HAP-1 (cell line): ENCODE measurements around the gene TCOF1.

Source experiments
- DNase-seq, 2 experiments: peaks; one replicate each; pipeline ENCODE4 v3.0.0-alpha.2; 2016 to 2020; ENCODE audit warnings: low spot score in 2 of 2
- H3K27me3 ChIP-seq: fragments of 250-450 bp; sonication (Bioruptor Pico); 2 replicates; pipeline ENCODE4 v1.5.1; 2020; ENCODE audit warnings: low read depth, mild to moderate bottlenecking, moderate library complexity
- H3K36me3 ChIP-seq: fragments of 250-450 bp; sonication (Bioruptor Pico); replicated peaks from 2 replicates; pipeline ENCODE4 v1.5.1; 2020; ENCODE audit warnings: mild to moderate bottlenecking
- H3K4me1 ChIP-seq: fragments of 250-450 bp; sonication (Bioruptor Pico); 2 replicates; pipeline ENCODE4 v1.5.1; 2020; ENCODE audit warnings: mild to moderate bottlenecking
- H3K4me3 ChIP-seq: fragments of 250-450 bp; sonication (Bioruptor Pico); 2 replicates; pipeline ENCODE4 v1.5.1; 2020; ENCODE audit warnings: mild to moderate bottlenecking, moderate library complexity
- H3K9me3 ChIP-seq: fragments of 250-450 bp; sonication (Bioruptor Pico); 2 replicates; pipeline ENCODE4 v1.5.1; 2020; ENCODE audit warnings: mild to moderate bottlenecking, moderate library complexity
- in situ Hi-C: fragments of 300-500 bp; cut with MboI; formaldehyde crosslinking; loops from 3 replicates; pipeline ENCODE4 v1.14.3; 2020; ENCODE audit warnings: low sequenced_read_pairs, inconsistent platforms, mixed read lengths

Gene TCOF1

GRCh38 chr5:150404121-150404520 is 46.6 kb downstream of the TCOF1 start:
- DNase-seq = no peak
- Histone ChIP-seq H3K27me3 (no peaks in the 10 kb centered on the region), H3K4me1 (no peaks in the 10 kb centered on the region), H3K36me3 (peaks cover 27% of the 10 kb centered on the region), H3K9me3 (no peaks in the 10 kb centered on the region), H3K4me3 (no peak overlapping the region)
- in situ Hi-C loops = no loop called here

GRCh38 chr5:150404535-150404934 is 47.0 kb downstream of the TCOF1 start:
- no peaks in the 10 kb centered on the region for H3K4me1 ChIP-seq
- H3K27me3 ChIP-seq = no peaks in the 10 kb centered on the region
- H3K36me3 ChIP-seq = peaks cover 23% of the 10 kb centered on the region
- H3K9me3 ChIP-seq = no peaks in the 10 kb centered on the region
- no peak for DNase-seq
- H3K4me3 ChIP-seq = no peak overlapping the region
- in situ Hi-C loops = no loop called here

DNA sequence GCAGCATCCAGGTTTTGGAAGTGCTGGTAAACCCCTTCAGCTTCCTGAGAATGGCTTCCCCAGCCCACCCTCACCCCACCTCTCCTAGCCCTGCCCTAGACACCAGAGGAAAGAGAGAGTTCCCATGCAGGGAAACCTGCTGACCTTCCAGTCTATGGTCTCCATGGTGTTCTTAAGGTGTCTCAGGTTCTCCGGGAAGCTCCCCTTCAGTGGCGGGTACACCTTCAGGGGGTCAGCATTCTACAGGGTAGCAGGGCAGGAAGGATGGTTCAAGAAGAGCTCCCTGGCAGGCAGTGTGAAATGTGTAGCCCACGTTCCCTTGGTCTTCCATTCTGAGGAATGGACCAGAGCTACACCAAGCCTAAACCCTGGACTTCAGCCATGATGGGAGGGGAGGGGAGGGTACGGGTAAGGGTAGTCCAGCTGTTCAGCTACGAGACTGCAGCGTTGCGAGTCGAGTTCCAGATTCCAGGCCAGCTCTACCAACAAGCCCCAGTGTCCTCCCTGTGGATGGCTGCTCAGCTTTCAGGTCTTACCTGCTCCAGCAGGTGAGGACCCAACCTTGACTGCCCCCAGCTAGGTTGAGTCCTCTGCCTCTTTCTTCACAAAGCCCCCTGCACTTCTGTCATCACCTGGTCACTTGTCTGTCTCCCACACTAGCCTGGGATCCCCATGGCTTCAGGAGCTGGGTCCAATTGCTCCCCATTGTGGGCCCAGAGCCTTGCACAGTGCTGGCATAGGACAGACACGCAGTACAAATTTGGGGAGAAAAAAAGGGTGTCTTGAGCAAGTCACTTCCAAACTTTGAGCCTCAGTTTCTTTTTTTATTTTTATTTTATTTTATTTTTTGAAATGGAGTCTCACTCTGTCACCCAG is 47.7 kb downstream of the TCOF1 start:
- H3K9me3 ChIP-seq = no peaks in the 10 kb centered on the region
- peaks cover 3% of the 10 kb centered on the region; the same call in 1 of the 2 replicates for H3K4me1 ChIP-seq
- DNase-seq = no peak
- peaks cover 19% of the 10 kb centered on the region; the same call in 1 of the 2 replicates for H3K36me3 ChIP-seq
- H3K27me3 ChIP-seq = no peaks in the 10 kb centered on the region
- H3K4me3 ChIP-seq = no peak overlapping the region
- in situ Hi-C loops = no loop called here

DNA sequence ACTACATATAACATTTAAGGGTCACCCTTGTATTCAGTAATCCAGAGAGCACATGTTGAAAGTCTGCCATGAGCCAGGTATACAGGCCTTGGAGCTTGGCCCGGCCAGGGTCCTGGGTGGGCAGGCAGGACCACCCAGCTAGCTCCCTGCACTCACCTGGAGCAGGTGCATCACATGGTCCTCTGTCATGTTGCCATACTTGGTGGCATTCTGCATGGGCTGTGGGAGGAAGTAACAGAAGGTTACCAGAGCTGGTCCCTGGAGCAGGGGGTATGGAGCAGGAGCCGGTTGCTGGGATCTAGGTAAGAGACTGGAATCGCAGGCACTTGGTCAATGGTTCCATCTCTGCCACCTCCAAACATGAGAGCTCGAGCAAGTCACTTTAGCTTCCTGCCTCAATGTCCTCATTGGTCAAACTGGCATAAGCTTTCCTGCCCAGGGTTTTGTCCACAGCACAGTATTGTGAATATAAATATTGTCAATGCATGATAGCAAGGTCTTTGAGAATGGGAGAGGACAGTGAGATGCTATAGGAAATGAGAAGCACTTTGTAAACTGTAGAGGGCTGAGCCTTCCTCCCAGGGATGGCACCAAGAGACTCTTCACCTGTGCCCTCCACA is 48.7 kb downstream of the TCOF1 start:
- peaks cover 3% of the 10 kb centered on the region; the same call in 1 of the 2 replicates for H3K4me1 ChIP-seq
- in situ Hi-C loops = no loop called here
- H3K4me3 ChIP-seq = no peak overlapping the region
- peaks cover 10% of the 10 kb centered on the region; the same call in 1 of the 2 replicates for H3K36me3 ChIP-seq
- no peaks in the 10 kb centered on the region for H3K27me3 ChIP-seq
- no peak for DNase-seq
- no peaks in the 10 kb centered on the region for H3K9me3 ChIP-seq

GRCh38 chr5:150406723-150407095 is 49.2 kb downstream of the TCOF1 start:
- DNase-seq = no peak
- in situ Hi-C loops = no loop called here
- H3K4me1 ChIP-seq = peaks cover 3% of the 10 kb centered on the region; the same call in 1 of the 2 replicates
- H3K27me3 ChIP-seq = no peaks in the 10 kb centered on the region
- H3K4me3 ChIP-seq = no peak overlapping the region
- H3K9me3 ChIP-seq = no peaks in the 10 kb centered on the region
- peaks cover 10% of the 10 kb centered on the region; the same call in 1 of the 2 replicates for H3K36me3 ChIP-seq

DNA sequence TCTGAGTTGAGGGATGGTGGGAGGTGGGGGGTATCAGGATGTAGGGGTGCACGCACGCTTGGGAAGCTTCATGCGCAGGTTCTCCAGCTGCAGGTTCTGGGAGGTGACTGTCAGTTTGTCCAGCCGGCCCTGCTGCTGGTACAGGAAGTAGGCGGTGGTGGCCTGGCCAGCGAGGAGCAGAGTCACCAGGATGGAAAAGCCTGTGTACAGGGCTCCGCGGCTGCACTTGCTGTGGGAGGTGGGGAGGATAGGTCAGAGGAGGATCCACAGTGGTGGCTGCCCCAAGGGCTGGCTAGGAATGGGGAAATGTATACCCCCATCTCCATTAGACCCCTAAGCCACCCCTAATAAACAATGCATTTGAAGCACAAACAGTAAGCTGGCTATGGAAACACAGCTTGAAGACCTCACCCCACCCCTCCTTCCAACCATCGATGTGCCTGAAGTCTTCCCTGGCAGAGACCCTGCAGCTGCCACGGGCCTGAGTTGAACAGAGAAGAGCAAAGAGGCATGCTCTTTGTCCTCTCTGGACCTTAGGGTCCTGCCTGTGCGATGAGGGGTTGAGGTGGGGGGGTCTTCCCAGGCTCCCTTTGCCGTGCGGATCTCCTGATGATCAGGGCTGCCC is 49.7 kb downstream of the TCOF1 start:
- in situ Hi-C loops = no loop called here
- Histone ChIP-seq H3K36me3 (peaks cover 10% of the 10 kb centered on the region; the same call in 1 of the 2 replicates), H3K4me1 (peaks cover 3% of the 10 kb centered on the region; the same call in 1 of the 2 replicates), H3K4me3 (no peak overlapping the region), H3K27me3 (no peaks in the 10 kb centered on the region), H3K9me3 (no peaks in the 10 kb centered on the region)
- no peak for DNase-seq

- Histone ChIP-seq H3K4me3 (no peak overlapping the region), H3K27me3 (no peaks in the 10 kb centered on the region), H3K9me3 (no peaks in the 10 kb centered on the region), H3K36me3 (no peaks in the 10 kb centered on the region), H3K4me1 (peaks cover 3% of the 10 kb centered on the region; the same call in 1 of the 2 replicates)
- DNase-seq = no peak
- in situ Hi-C loops = no loop called here
Measured at GRCh38 chr5:150408231-150408943, 50.9 kb downstream of the TCOF1 start.

- Histone ChIP-seq H3K27me3 (no peaks in the 10 kb centered on the region), H3K4me1 (peaks cover 3% of the 10 kb centered on the region; the same call in 1 of the 2 replicates), H3K9me3 (no peaks in the 10 kb centered on the region), H3K36me3 (no peaks in the 10 kb centered on the region), H3K4me3 (no peak overlapping the region)
- DNase-seq = peak; percentile 85 to 86
- in situ Hi-C loops = no loop called here
Measured at GRCh38 chr5:150409638-150410523, 52.4 kb downstream of the TCOF1 start.

DNA sequence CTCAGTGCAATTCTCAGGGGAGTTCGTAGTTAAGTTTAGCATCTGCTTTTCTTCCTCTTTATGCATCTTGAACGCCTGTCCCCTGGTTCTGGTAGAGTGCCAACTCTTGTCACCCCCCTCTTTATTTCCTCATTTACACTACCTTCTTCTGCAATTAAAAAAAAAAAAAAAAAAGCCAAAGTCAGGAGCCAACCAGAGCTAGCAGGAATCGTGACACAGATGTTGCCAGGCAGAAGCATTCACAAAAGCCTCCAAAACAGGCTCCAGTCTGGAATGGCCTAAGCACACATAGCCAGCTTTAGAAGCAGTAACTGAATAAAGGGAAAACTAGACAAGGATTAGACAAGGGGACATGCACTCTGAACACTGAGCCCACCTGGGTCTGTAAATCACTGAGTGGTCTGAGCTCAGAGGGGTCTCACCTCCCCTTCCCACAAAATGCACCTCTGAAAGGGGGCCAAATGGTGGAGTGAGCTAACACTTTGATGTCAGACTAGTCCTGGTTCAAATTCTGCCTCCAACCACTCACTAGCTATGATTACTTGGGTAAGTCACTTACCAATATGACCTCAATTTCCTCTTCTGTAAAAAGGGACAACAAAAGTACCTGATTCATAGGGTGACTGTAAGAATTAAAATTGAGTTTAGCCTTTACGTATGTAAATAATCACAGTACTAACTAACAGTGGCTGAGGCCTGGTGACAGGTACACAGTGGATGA is 53.2 kb downstream of the TCOF1 start:
- Histone ChIP-seq H3K4me3 (no peak overlapping the region), H3K4me1 (peaks cover 3% of the 10 kb centered on the region; the same call in 1 of the 2 replicates), H3K27me3 (no peaks in the 10 kb centered on the region), H3K36me3 (no peaks in the 10 kb centered on the region), H3K9me3 (no peaks in the 10 kb centered on the region)
- in situ Hi-C loops = no loop called here
- DNase-seq = peak; percentile 27 to 56

DNA sequence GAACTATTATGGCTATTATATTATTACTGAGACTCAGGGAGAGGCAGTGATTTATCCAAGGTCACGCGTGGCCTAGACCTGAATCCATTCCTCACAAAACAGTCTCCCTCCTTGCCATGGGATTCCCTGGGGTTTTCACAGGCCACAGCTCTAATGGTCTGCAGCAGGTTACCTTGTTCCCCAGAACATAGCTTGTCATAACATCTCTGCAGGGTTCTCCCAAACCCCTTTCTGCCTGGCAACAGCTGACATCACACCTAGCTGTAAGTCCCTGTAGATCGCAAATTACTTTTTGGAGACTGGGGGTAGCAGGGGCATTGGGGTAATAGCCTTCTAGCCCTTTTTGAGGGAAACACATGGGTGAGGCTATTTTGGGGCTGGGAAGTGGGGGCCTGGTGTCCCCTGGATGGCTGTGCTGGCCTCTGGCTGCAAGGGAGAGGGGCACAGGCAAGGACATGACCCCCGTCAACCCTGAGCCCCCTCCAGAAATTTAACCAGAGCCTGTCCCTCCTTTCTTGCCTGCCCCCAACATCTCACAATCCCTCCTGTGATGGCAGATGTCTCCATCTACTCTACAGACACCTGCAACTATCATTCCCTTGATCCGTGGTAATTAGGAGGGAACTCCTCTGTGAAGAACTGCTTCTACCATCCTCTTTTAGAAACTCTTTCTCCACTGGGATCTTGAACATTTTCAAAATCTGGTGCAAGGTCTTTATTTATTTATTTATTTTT is 53.9 kb downstream of the TCOF1 start:
- Histone ChIP-seq H3K4me3 (no peak overlapping the region), H3K4me1 (peaks cover 3% of the 10 kb centered on the region; the same call in 1 of the 2 replicates), H3K9me3 (no peaks in the 10 kb centered on the region), H3K27me3 (no peaks in the 10 kb centered on the region), H3K36me3 (no peaks in the 10 kb centered on the region)
- in situ Hi-C loops = no loop called here
- DNase-seq = no peak

- no peak for DNase-seq
- no peak within 1 kb of the TSS for H3K4me3 ChIP-seq
- H3K4me1 ChIP-seq = peaks cover 3% of the 10 kb centered on the region; the same call in 1 of the 2 replicates
- H3K27me3 ChIP-seq = no peaks in the 10 kb centered on the region
- H3K36me3 ChIP-seq = no peaks in the 10 kb centered on the region
- no peaks in the 10 kb centered on the region for H3K9me3 ChIP-seq
- in situ Hi-C loops = no loop called here
Measured at GRCh38 chr5:150412319-150413175, 55.0 kb downstream of the TCOF1 start, which contains the start of gene CD74. TSS of gene CD74 (minus strand) at chr5:150412910. CDS start at chr5:150412749, 161 bp downstream.
